ENCODE data around the gene DHCR7.

The DHCR7 gene

DNA sequence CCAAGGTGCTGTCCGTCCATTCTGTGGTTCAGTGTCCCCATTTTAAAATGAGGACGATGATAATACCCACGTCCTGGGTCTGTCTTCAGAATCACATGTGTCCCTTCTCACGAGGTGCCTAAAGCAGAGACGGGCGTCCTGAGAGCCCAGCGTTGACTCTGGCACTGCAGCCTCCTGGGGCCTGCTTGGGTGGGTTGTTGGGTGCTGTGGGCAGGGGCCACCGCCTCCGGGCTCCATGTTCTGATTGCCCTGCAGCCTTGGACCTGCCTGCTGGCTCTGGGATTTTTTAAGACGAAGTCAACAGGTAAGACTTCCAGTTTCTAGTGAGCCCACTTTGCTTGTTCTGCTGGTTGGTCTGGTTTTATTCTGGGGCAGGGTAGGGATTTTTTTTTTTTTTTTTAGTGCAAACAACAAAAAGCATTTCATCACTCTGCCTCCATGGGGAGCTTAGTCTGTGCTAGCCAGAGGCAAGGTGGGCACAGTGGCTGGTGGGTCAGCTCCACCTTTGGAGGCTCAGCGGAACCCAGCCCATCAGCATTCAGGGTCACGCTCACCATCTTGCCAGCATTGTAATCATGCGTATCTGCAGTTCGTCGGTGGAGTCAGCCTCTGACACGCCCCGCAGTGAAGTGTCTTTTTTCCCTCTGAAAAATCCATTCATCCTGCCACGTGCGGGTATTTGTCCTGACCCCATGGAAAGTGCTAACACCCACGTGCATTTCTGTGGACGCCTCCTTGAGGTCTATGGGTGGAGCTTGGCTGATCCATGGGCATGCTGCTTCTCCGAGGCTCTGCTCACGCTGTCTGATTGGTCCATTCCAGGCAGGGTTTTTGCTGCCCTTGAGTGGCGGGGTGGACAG is 33.1 kb upstream of the DHCR7 start:
- no peak for DNase-seq (ENCODE audit: low read depth, low spot score)
- no peak overlapping the region for H3K4me3 ChIP-seq (ENCODE audit: low read length)

DNA sequence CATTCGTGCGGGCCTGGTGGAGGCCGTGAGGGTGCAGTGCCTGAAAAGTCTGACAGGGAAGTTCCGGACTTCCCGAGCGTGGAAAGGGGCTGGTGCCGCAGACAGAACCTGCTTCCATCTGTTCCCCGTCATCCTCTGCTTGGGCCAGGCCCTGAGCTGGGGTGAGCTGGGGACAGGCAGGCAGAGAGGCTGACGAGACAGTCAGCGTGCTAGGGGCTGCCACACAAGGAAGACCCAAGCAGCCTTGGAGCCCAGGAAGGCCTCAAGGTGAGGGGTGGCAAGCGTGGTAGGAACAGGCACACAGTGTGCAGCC is 30.3 kb upstream of the DHCR7 start:
- DNase-seq (ENCODE audit: low read depth, low spot score): no peak

DNA sequence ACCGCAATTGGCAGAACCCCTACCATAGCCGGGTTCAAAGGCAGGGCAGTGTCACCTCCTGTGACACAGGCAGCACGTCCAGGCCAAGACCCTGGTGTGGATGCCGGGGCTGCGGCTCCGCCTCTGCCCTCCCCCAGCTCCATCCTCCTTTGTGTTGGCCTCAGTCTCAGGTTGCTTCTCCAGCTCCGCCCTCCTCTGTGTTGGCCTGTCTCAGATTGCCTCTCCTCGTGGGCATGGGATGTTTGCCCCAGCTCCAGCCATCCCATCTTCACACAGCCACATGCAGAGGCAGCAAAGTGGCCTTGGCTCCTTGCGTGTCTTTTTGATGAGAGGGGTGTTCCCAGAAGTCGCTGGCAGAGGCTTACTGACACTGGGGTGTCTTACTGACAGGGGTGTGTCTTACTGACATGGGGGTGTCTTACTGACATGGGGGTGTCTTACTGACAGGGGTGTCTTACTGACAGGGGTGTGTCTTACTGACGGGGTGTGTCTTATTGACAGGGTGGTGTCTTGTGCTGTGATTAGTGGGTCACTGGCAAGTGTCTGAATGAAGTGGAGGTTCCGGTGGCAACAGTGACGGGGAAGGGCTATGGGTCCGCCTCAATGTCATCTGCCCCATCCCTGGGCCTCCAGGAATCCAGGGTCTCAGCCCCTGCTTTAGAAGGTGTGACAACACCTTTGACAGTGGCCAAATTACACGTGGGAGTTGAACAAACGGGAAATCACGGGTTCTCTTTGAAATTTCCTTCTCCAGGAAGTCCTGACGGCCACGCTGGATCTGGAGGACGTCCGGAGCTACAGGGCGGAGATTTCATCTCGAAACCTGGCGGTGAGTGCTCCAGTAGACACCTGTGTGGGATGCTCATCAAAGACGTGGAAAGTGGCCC is 29.7 kb upstream of the DHCR7 start:
- no peak for DNase-seq (ENCODE audit: low read depth, low spot score)
- no peak overlapping the region for H3K4me3 ChIP-seq (ENCODE audit: low read length)

More for the DNA sequence above, 30.3 kb upstream of the DHCR7 start:
- no peak overlapping the region for H3K4me3 ChIP-seq (ENCODE audit: low read length)

DNA sequence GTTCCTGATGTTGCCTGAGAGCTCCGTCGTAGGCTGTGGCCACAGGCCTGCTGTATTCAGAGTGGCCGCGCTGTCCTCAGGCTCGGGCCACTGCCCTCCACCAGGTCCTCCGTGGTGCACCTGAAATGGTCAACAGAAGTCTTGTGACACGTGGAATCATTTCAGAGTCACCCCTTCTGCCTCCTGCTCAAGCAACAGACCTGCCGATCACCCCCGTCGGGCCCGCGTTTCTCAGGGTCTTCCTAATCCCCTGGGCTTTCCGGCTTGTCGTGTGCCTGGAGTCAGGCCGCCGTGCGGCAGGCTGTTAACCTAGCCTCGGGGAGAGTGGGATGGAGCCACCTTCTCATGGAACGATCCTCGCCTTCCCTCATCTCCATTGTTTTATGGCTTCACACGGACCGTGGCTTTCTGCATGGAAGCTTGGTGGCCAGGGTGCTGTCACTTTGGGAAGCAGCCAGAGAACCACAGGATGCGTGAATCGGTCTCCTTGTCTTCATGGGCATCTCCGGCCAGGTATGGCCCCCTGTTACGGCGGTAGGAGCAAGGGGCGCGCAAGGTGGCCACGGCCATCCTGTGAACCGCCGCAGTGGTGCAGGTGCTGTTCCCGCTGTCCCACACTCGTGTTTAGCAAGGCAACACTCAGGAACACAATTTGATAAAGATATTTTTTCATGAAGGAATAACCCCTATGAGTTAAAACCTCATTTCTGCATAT is 28.9 kb upstream of the DHCR7 start:
- no peak overlapping the region for H3K4me3 ChIP-seq (ENCODE audit: low read length)
- DNase-seq (ENCODE audit: low read depth, low spot score): no peak

DNA sequence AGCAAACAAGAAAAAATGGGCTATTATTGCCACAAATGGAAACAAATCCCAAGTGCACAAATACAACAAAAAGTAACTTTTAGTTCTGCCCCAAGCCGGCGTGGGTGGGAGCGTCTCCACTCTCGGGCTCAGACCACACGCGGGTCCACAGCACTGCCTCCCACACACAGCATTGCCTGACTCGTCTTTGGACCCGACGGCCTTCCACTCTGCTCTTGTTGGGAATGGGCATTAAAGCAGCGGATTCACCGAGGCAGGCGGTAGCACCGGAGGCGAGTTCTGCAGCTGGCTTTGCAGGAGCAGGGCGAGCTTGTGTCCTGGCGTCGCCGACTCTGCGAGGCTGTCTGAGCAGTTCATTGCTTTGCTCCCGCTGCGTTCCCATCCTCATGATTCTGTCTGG is 27.8 kb upstream of the DHCR7 start:
- DNase-seq (ENCODE audit: low read depth, low spot score): no peak
- no peak overlapping the region for H3K4me3 ChIP-seq (ENCODE audit: low read length)

DNA sequence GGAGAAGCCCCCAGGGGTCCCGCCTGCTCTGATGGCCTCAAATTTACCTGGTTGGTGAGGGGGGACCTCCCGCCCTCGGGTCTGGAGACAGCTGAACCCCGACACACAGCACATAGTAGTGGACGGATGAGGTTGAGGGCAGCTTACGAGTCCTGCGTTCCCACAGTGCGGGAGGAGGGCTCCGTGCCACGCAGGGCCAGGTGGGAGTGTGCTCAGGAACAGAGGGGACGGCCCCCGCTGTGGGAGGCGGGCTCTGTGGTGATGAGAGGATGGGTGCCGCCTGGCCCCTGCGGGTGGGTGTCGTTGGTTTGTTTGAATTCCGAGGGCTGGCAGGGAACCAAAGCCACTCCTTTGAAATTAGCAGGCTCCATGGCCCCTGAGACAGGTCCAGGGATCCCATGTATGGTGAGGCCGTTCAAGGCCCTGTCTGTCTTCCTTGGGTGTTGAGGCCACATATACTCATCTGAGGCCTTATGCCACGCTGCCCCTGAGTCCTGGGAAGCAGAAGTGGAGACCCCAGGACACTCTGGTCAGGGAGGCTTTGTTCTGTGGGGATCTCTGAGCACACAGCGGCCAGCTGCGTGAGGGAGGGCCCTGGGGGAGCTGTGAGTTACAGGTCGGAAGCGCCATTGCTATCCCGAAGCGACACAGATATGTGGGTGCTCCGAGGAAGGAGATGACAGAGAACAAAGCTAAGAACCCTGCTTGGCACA is 26.7 kb upstream of the DHCR7 start:
- DNase-seq (ENCODE audit: low read depth, low spot score): no peak
- no peak overlapping the region for H3K4me3 ChIP-seq (ENCODE audit: low read length)

DNA sequence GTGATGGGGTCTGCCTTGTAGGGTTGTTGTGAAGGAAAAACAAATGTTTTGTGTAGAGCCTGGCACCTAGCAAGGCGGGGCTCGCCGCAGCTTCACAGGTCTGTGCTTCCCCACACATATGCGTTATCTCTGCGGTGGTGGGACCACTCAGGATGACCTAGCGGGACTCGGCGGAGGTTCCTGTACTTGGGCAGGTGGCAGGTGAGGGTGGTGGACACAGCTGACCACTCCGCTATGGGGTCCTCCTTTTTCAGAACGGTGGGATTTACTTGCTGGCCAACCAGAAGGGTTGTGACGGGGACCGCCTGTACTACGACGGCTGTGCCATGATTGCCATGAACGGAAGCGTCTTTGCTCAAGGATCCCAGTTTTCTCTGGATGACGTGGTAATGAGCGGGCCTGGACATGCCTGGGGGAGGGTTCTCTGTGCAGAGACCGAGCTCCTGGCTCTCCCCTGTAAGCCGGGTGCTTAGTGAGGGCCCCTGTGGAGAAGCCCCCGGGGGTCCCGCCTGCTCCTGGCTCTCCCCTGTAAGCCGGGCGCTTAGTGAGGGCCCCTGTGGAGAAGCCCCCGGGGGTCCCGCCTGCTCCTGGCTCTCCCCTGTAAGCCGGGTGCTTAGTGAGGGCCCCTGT is 26.1 kb upstream of the DHCR7 start:
- H3K4me3 ChIP-seq (ENCODE audit: low read length): no peak overlapping the region
- DNase-seq (ENCODE audit: low read depth, low spot score): no peak

DNA sequence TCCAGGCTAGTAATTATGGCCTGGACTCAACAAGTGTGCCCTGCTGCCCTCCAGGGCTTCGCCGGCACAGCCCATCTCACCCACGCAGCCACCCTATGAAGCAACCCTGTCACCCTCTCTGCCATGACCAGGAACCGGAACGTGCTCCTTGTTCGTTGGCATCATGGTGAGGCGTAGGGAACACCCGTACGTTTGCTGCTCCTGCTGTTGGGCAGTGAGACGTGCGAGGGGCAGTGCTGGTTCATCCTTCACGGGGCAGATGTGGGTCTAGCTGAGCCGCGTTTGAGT is 25.5 kb upstream of the DHCR7 start:
- no peak for DNase-seq (ENCODE audit: low read depth, low spot score)
- no peak overlapping the region for H3K4me3 ChIP-seq (ENCODE audit: low read length)

DNA sequence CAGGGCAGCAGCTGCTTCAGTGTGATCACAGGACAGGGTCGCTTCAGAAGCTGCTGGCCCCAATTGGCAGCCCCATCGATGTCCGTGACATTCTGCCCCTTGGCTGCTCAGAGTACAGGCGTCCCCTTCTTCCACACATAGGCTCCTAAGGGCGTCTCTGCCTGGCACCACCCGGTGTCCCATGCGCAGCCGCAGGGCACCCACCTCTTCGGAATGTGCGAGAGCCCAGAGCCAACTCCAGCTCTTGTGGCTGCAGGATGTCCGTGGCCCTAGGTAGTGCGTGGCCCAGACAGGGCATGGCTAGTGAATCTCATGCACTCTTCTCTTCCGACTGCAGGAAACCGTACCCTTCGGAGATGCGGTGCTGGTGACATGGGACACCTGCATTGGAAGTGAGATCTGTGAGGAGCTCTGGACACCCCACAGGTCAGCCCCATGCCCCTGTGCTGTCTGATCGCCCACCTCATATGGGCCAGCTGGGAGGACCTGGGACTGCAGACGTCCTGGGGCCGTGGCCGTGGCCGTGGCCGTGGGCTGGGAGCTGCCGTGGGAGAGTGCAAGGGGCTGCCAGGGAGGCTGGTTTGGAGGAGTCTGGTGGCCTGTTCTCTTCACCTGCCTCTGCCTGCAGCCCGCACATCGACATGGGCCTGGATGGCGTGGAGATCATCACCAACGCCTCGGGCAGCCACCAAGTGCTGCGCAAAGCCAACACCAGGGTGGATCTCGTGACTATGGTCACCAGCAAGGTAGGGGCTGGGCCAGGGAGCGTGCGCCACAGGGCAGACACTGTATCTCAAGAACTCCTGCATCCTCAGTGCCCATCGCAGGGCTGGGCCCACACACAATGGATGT is 25.0 kb upstream of the DHCR7 start:
- DNase-seq (ENCODE audit: low read depth, low spot score): no peak
- H3K4me3 ChIP-seq (ENCODE audit: low read length): no peak overlapping the region

DNA sequence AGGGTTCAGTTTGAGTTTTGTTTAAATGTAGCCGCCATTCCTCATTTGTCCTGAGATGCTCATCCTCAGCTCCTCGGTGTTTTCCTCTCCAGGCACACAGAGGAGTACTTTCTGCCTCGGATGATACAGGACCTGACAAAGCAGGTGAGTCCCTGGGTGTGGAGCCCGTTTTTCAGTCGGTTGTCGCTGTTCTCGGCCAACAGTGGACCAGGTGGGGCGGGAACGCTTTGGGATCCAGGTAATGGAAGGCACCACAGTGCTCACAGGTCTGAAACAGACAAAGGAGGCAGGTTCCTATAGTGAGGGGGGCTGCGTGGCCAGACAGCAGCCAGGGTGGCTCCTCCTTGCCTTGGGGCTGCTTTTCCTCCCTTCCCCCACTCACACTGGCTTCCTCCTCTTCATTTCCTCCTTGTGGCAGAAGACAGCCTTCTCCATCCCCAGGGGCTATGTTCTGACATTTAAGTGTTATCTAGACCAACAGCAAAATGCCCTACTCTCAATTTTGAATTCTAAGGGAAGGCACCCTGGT is 24.2 kb upstream of the DHCR7 start:
- no peak overlapping the region for H3K4me3 ChIP-seq (ENCODE audit: low read length)
- no peak for DNase-seq (ENCODE audit: low read depth, low spot score)

DNA sequence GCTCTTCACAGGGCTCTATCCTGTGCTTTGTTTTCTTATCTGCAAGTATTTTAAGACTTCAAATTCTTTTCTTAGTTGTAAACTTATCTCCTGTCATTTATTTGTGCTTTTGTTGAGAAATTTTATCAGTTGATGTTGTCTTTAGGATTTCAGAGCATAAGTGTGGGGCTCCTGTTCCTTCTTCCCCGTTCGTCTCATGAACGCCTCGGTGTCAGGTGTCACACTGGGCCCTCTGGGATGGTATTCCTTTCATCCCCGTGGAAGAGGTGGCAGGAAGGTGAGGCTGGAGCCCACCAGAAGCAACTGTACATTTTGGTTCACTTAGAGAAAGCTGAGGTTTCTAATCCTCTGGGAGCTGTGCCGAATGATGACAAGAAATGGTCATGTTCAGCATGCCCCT is 22.8 kb upstream of the DHCR7 start:
- no peak overlapping the region for H3K4me3 ChIP-seq (ENCODE audit: low read length)
- no peak for DNase-seq (ENCODE audit: low read depth, low spot score)

DNA sequence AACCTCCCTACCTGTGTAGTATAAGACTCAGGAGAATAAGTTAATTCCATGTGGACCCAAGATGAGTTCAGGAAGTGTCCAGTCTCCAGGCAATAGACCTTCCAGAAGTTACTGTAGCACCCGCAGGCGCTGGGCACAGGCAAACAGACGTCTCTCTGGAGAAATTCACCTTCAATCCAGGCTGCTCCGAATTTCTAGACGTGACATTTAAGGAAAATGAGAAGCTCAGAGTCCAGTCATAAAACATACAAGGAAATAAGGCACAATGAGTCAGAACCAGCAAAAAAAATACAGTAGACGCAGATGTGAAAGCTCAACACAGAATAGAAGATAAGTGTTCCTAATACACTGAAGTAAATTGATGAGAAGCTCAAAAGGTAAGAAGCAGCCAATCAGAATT is 19.0 kb upstream of the DHCR7 start:
- DNase-seq (ENCODE audit: low read depth, low spot score): no peak
- H3K4me3 ChIP-seq (ENCODE audit: low read length): no peak overlapping the region

DNA sequence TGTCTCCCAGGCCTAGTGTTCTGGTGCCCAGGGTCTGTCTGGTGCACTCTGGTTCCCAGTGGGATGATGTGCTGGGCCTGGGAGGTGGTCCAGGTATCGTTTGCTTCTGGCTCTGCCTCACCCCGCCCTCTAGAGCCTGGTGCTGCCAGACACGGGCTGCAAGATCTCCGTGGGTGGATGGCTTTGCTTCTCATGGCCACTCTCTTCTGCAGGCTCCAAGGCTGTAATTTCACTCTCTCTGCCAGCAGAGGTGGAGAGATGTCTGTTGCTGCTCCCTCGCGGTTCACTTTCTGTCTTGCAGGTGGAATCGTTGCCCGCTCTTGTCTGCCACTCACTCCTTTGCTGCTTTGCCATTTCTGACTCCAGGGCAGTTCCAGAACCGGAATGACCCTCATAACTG is 18.2 kb upstream of the DHCR7 start:
- no peak for DNase-seq (ENCODE audit: low read depth, low spot score)

DNA sequence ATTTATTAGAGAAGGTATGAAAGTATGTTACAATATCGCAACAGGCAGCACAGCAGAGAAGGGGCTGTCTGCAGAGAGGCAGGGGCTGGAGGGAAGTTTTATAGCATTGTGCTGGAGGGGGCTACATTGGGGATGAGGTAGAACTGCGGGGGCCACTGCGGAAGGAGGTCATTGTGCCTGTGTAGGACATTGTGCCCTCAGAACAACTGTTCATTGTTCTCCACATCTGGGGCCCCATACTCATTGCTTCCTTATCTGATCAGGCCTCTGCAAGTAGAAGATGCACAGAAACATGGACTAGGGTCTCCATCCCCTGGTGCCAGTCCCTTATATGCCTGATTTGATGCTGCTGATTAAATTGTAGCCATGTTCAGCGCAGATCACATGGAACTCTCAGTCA is 16.9 kb upstream of the DHCR7 start:
- DNase-seq (ENCODE audit: low read depth, low spot score): no peak
- no peak overlapping the region for H3K4me3 ChIP-seq (ENCODE audit: low read length)

More for the DNA sequence above, 18.2 kb upstream of the DHCR7 start:
- no peak overlapping the region for H3K4me3 ChIP-seq (ENCODE audit: low read length)

DNA sequence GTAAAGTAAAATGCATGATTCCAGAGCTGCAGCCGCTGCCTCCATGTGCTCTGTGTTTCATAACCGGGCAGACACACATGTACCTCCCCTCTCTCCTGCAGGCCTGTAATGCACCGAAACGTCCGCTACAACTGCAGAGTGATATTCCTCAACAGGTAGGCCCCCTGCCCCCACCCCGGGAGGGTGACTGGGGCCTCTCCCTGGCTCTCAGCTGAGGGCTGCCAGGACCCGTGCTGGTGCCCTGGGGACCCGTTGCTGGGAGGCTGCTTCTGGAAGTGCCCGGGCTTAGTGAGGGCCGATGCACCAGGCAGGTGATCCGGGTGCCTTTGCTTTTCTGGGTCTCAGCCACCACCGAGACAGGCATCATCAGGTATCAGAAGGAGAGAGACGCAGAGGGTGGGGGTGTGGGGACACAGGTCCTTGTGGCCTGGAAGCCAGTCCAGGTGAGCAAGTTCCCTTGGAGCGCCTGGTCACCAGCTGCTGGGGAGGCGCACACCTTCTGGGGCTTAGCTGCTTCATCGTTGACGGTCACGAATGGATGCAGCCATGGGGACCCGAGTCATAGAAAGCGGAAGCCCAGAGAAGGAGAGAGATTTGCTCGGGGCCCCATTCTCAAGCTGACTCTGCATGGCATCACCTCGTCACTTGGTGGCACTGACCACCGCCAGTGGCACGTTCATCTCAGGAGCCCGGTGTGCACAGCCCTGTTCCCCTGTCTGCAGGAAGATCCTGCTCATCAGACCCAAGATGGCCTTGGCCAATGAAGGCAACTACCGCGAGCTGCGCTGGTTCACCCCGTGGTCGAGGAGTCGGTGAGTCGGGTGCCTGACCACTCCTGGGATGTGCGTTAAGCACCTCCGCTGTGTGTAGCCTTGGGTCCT is 15.4 kb upstream of the DHCR7 start:
- H3K4me3 ChIP-seq (ENCODE audit: low read length): no peak overlapping the region
- no peak for DNase-seq (ENCODE audit: low read depth, low spot score)

DNA sequence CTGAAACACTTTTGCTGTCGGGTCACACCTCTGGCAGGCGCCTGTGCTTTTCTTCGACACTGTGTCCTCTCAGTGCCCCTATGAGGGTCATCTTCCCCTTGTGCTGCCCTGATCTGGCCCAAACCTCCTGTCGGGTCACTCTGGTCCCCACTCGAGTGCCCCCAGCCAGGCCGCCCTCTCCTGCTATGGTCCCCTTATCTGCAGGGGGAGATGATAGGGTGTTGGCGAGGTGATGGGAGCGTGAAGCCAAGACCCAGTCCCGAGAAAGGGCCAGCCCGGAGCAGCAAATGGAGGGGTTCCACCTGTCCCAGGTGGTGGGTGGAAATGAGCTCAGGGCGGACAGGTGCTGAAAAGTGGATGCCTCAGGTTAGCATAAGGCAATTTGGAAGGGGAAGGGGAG is 14.5 kb upstream of the DHCR7 start:
- DNase-seq (ENCODE audit: low read depth, low spot score): no peak
- no peak overlapping the region for H3K4me3 ChIP-seq (ENCODE audit: low read length)

DNA sequence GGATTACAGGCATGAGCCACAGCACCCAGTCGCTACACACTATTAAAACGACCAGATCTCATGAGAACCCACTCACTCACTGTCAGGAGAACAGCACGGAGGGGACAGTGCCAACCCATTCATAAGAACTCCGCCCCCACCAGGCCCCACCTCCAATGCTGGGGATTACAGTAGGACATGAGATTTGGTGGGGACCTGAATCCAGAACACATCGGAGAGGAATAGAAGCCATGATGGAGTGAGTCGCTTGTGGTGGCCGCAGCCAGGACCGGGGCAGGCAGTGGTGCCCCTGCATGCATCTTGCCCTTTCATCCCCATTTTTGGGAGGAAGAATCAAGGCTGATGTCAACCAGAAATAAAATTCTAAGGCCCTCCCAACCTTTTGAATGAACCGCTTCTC is 13.5 kb upstream of the DHCR7 start:
- no peak overlapping the region for H3K4me3 ChIP-seq (ENCODE audit: low read length)
- no peak for DNase-seq (ENCODE audit: low read depth, low spot score)
